Measurements from ENCODE around the gene CPB2.

- TF ChIP-seq CTCF (IDR thresholded peaks at IDR 0.05) = no peak
- TF ChIP-seq REST (IDR thresholded peaks at IDR 0.05; ENCODE audit: insufficient read depth in 1 of 2, low read depth in 2 of 2, low read length in 1 of 2) = no peak
- no peak for TF ChIP-seq POLR2AphosphoS5 (IDR thresholded peaks at IDR 0.05; ENCODE audit: low read depth, low read length)
- no peak for TF ChIP-seq TCF7L2 (IDR thresholded peaks at IDR 0.05; ENCODE audit: low read depth, low read length)
- no peak for TF ChIP-seq SIN3A (IDR thresholded peaks at IDR 0.05; ENCODE audit: borderline replicate concordance, insufficient read depth, low read depth, low read length)
These were observed 38.4 kb upstream of the CPB2 start for GRCh38 chr13:46143184-46143701.
